GM19239 (cell line): ENCODE measurements around the gene CATSPER1.

Experiments used
- DNase-seq: peaks from one replicate; pipeline ENCODE4 v3.0.0; 2011; ENCODE audit warnings: low spot score; ENCODE audit not compliant: insufficient read length
- FAIRE-seq: peaks from 2 replicates; lab custom pipeline; 2011; peaks lifted over from hg19 to GRCh38; lab: Jason Lieb, UNC

CATSPER1 gene

GRCh38 chr11:66026017-66026529 is at the start of gene CATSPER1:
TSS of gene CATSPER1 (minus strand) at chr11:66026479. CDS start at chr11:66026379, 100 bp downstream.
- FAIRE-seq (no peak), DNase-seq (no peak)

GRCh38 chr11:66075273-66075672 is 49.0 kb upstream of the CATSPER1 start:
- FAIRE-seq (no peak), DNase-seq (no peak)

- no peak for FAIRE-seq
- DNase-seq, result no peak
Measured at GRCh38 chr11:66073669-66074068, 47.4 kb upstream of the CATSPER1 start.

GRCh38 chr11:66072518-66072917 is 46.2 kb upstream of the CATSPER1 start:
- FAIRE-seq, result no peak
- no peak for DNase-seq

GRCh38 chr11:66072081-66072480 is 45.8 kb upstream of the CATSPER1 start:
- DNase-seq (no peak), FAIRE-seq (no peak)

- FAIRE-seq, result no peak
- DNase-seq, result no peak
Measured at GRCh38 chr11:66071381-66071801, 45.1 kb upstream of the CATSPER1 start.

- DNase-seq (no peak), FAIRE-seq (peak; percentile 82)
Measured at GRCh38 chr11:66070604-66071380, 44.5 kb upstream of the CATSPER1 start.

- FAIRE-seq, result peak; percentile 45
- peak; percentile 84 for DNase-seq
Measured at GRCh38 chr11:66069715-66070603, 43.7 kb upstream of the CATSPER1 start, which contains the start of gene PACS1. TSS of gene PACS1 (plus strand) at chr11:66070272. CDS start at chr11:66070487, 215 bp downstream.

GRCh38 chr11:66068923-66069714 is 42.8 kb upstream of the CATSPER1 start:
- no peak for DNase-seq
- peak; percentile 83 for FAIRE-seq

- DNase-seq (no peak), FAIRE-seq (peak; percentile 26)
Measured at GRCh38 chr11:66068154-66068821, 42.0 kb upstream of the CATSPER1 start.

GRCh38 chr11:66067640-66068039 is 41.4 kb upstream of the CATSPER1 start:
- DNase-seq, result no peak
- FAIRE-seq, result no peak

- DNase-seq, result no peak
- FAIRE-seq, result no peak
Measured at GRCh38 chr11:66066751-66067150, 40.5 kb upstream of the CATSPER1 start.

- DNase-seq (no peak), FAIRE-seq (no peak)
Measured at GRCh38 chr11:66064571-66064970, 38.3 kb upstream of the CATSPER1 start.

- DNase-seq, result no peak
- FAIRE-seq, result no peak
Measured at GRCh38 chr11:66063900-66064299, 37.6 kb upstream of the CATSPER1 start.

GRCh38 chr11:66062408-66062807 is 36.1 kb upstream of the CATSPER1 start:
- DNase-seq (no peak), FAIRE-seq (no peak)

- DNase-seq, result no peak
- no peak for FAIRE-seq
Measured at GRCh38 chr11:66061268-66061667, 35.0 kb upstream of the CATSPER1 start.

- DNase-seq, result no peak
- FAIRE-seq, result no peak
Measured at GRCh38 chr11:66059966-66060680, 33.8 kb upstream of the CATSPER1 start.

GRCh38 chr11:66056501-66056900 is 30.2 kb upstream of the CATSPER1 start:
- no peak for FAIRE-seq

GRCh38 chr11:66055021-66055420 is 28.7 kb upstream of the CATSPER1 start:
- no peak for FAIRE-seq

More at GRCh38 chr11:66056501-66056900, 30.2 kb upstream of the CATSPER1 start:
- no peak for DNase-seq

More at GRCh38 chr11:66055021-66055420, 28.7 kb upstream of the CATSPER1 start:
- no peak for DNase-seq
